GM12878 (cell line): Measurements from ENCODE around the gene CXXC5. TPM values are rescaled to one million over a fixed set of nuclear protein-coding genes. Genes with fewer than 3 reads are reported as not detected.

Experiments used
- ASH2L ChIP-seq: fragments of 300-600, 200-600 bp; sonication (generic); IDR thresholded peaks from 2 replicates; pipeline ENCODE4 v1.6.1; 2017; ENCODE audit warnings: low read depth, mild to moderate bottlenecking, borderline replicate concordance
- ATF7 ChIP-seq: fragments of 450-650 bp; IDR thresholded peaks from 2 replicates; pipeline ENCODE4 v1.6.1; 2016; ENCODE audit warnings: low read depth, mild to moderate bottlenecking
- EZH2 ChIP-seq: IDR thresholded peaks from 2 replicates; pipeline ENCODE4 v1.6.1; 2012; ENCODE audit warnings: low read depth, mild to moderate bottlenecking, control low read depth, inconsistent platforms, low read length, borderline replicate concordance; ENCODE audit not compliant: control insufficient read depth
- GABPA ChIP-seq: IDR thresholded peaks from 2 replicates; pipeline ENCODE4 v1.6.1; 2014; ENCODE audit warnings: antibody characterized with exemption, low read depth, mild to moderate bottlenecking, inconsistent platforms
- HDGF ChIP-seq: fragments of 450-650 bp; IDR thresholded peaks from 2 replicates; pipeline ENCODE4 v1.6.1; 2016; ENCODE audit warnings: antibody characterized with exemption
- IKZF2 ChIP-seq, 2 experiments: fragments of 450-650 bp; IDR thresholded peaks; 2 replicates each; pipeline ENCODE4 v1.6.1; 2017; ENCODE audit warnings: mild to moderate bottlenecking in 2 of 2, moderate library complexity in 2 of 2
- MXI1 ChIP-seq: fragments of 150-350 bp; IDR thresholded peaks from 2 replicates; pipeline ENCODE4 v1.6.1; 2011; ENCODE audit warnings: low read depth, mild to moderate bottlenecking, inconsistent platforms, low read length, improper control_type of control experiment
- MYC ChIP-seq: IDR thresholded peaks from 2 replicates; pipeline ENCODE4 v1.6.1; 2011; ENCODE audit warnings: mild to moderate bottlenecking, low read length, moderate library complexity, inconsistent platforms; ENCODE audit not compliant: insufficient read depth, insufficient replicate concordance, insufficient read length, severe bottlenecking
- NBN ChIP-seq: fragments of 450-650 bp; IDR thresholded peaks from 2 replicates; pipeline ENCODE4 v1.6.1; 2016
- NR2C2 ChIP-seq: IDR thresholded peaks from 2 replicates; pipeline ENCODE4 v1.6.1; 2011; ENCODE audit warnings: borderline replicate concordance, low read depth; ENCODE audit not compliant: control insufficient read depth, insufficient read length
- NR2F1 ChIP-seq: fragments of 450-650 bp; conservative IDR thresholded peaks from 2 replicates; pipeline ENCODE4 v1.6.1; 2017; ENCODE audit warnings: mild to moderate bottlenecking
- NRF1 ChIP-seq: conservative IDR thresholded peaks from 2 replicates; pipeline ENCODE4 v1.6.1; 2011; ENCODE audit warnings: mild to moderate bottlenecking, low read depth, low read length, improper control_type of control experiment
- PAX8 ChIP-seq: fragments of 450-650 bp; IDR thresholded peaks from 2 replicates; pipeline ENCODE4 v1.6.1; 2017; ENCODE audit warnings: mild to moderate bottlenecking, moderate library complexity
- SIN3A ChIP-seq: IDR thresholded peaks from 2 replicates; pipeline ENCODE4 v1.6.1; 2012; ENCODE audit warnings: low read depth, low read length, improper control_type of control experiment
- SIX5 ChIP-seq: IDR thresholded peaks from 2 replicates; pipeline ENCODE4 v1.6.1; 2011; ENCODE audit warnings: mild to moderate bottlenecking, low read depth, low read length, moderate library complexity; ENCODE audit not compliant: severe bottlenecking
- SUPT20H ChIP-seq: IDR thresholded peaks from 2 replicates; pipeline ENCODE4 v1.6.1; 2011; ENCODE audit warnings: low read depth, mild to moderate bottlenecking, low read length, moderate library complexity, borderline replicate concordance; ENCODE audit not compliant: control insufficient read depth
- polyA plus RNA-seq, 11 experiments: library from polyadenylated mRNA; depleted of rRNA in 4 of 11; unstranded in 6 of 11; stranded (reverse) in 5 of 11; fragments of >200 nt; fragmentation: Nextera tagmentation in 4 of 11; fragmentation: Illumina TruSeq in 1 of 11; extraction: Ambion mirVana in 4 of 11; extraction: Trizol in 1 of 11; gene quantifications; 1 replicate in 1 of 11; 2 replicates in 10 of 11; pipeline versions ENCODE4 v1.2.1 to v1.2.3, GENCODE V29; 2011 to 2016; ENCODE audit warnings: inconsistent platforms in 2 of 11, missing spikeins in 2 of 11, low read depth in 1 of 11
- total RNA-seq, 4 experiments: library from RNA; depleted of rRNA in 3 of 4; stranded (reverse); fragments of >200 nt in 3 of 4; fragmentation: Illumina TruSeq in 1 of 4; extraction: Trizol in 1 of 4; gene quantifications; 2 replicates each; pipeline versions ENCODE4 v1.2.1 to v1.2.3, GENCODE V29; 2013 to 2021
- TF ChIP-seq, protein P1 (sequence below): fragments of 450-650 bp; IDR thresholded peaks from 2 replicates; pipeline ENCODE4 v1.6.1; 2017; ENCODE audit warnings: antibody characterized with exemption, mild to moderate bottlenecking, moderate library complexity
- TF ChIP-seq, protein P2 (sequence below): IDR thresholded peaks from 2 replicates; pipeline ENCODE4 v1.6.1; 2011; ENCODE audit warnings: borderline replicate concordance, low read depth, mild to moderate bottlenecking, moderate library complexity, low read length; ENCODE audit not compliant: insufficient read depth, poor library complexity, severe bottlenecking
- TF ChIP-seq, protein P3 (sequence below): fragments of 450-650 bp; formaldehyde crosslinking; IDR thresholded peaks from 2 replicates; pipeline ENCODE4 v1.5.0; 2022; ENCODE audit warnings: mild to moderate bottlenecking, missing genetic modification characterization
- TF ChIP-seq, protein P4 (sequence below), 3 experiments: IDR thresholded peaks in 2 of 3; conservative IDR thresholded peaks in 1 of 3; 2 replicates each; pipeline ENCODE4 v1.5.1; 2011; ENCODE audit warnings: low read depth in 3 of 3, low read length in 3 of 3, mild to moderate bottlenecking in 3 of 3, control low read depth in 2 of 3, moderate library complexity in 2 of 3, inconsistent platforms in 1 of 3, mixed read lengths in 1 of 3; ENCODE audit not compliant: control insufficient read depth in 2 of 3, insufficient read depth in 1 of 3; ENCODE audit errors: extremely low read depth in 1 of 3

Gene CXXC5
- total and polyA plus RNA-seq, 10 of the 15 experiments (the other 5 are each of a cell fraction or from before 2014, with no cell fraction given), result 1.8 to 90.8 (median 40.7) TPM

DNA sequence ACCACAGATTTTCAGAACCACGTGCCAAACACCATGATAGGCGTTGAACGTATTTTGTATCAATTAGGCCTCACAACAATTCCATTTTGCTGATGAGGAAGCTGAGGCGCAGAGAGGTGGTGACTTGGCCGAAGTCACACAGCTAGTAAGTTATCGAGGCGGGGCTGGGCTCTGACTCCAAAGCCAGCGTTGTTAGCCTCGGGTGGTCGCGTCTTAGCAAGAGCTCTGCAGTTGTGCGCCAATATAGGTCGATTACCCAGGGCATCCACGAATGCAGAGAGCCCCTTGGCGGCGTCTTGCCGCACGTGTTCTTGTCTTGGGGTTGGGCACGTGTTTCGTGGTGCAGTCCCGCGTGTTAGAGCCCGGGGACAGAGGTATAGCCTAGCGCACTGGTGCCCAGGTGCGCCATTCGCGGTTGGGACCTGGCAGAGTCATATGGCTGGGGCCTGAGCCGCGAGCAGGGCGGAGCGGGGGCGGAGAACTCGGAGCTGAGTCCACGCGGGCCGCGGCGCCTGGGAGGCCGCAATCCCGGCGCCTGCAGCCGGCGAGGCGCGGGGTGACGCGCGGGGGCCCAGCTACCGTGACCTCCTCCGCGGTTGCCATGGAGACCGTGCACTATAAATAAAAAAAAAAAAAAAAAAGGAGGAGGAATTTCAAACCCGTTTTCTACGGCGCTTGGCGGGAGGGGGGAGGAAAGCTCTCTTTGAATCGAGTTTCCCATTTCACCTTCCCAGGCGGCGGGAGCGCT lies 62.3 kb downstream of the CXXC5 start (continued):
- TF ChIP-seq, protein P1, sequence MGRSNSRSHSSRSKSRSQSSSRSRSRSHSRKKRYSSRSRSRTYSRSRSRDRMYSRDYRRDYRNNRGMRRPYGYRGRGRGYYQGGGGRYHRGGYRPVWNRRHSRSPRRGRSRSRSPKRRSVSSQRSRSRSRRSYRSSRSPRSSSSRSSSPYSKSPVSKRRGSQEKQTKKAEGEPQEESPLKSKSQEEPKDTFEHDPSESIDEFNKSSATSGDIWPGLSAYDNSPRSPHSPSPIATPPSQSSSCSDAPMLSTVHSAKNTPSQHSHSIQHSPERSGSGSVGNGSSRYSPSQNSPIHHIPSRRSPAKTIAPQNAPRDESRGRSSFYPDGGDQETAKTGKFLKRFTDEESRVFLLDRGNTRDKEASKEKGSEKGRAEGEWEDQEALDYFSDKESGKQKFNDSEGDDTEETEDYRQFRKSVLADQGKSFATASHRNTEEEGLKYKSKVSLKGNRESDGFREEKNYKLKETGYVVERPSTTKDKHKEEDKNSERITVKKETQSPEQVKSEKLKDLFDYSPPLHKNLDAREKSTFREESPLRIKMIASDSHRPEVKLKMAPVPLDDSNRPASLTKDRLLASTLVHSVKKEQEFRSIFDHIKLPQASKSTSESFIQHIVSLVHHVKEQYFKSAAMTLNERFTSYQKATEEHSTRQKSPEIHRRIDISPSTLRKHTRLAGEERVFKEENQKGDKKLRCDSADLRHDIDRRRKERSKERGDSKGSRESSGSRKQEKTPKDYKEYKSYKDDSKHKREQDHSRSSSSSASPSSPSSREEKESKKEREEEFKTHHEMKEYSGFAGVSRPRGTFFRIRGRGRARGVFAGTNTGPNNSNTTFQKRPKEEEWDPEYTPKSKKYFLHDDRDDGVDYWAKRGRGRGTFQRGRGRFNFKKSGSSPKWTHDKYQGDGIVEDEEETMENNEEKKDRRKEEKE, result no peak
- TF ChIP-seq NRF1 (no peak), MXI1 (no peak), NR2C2 (no peak), PAX8 (no peak), SIX5 (no peak), NBN (no peak; the same call in 1 of the 2 replicates), ASH2L (no peak), IKZF2 (IDR thresholded peaks at IDR 0.05) (no peak), GABPA (no peak), HDGF (no peak), ATF7 (no peak), MYC (no peak), EZH2 (no peak), SIN3A (no peak), SUPT20H (no peak), NR2F1 (peak; percentile 55; the same call in 1 of the 2 replicates)
- TF ChIP-seq, protein P2, sequence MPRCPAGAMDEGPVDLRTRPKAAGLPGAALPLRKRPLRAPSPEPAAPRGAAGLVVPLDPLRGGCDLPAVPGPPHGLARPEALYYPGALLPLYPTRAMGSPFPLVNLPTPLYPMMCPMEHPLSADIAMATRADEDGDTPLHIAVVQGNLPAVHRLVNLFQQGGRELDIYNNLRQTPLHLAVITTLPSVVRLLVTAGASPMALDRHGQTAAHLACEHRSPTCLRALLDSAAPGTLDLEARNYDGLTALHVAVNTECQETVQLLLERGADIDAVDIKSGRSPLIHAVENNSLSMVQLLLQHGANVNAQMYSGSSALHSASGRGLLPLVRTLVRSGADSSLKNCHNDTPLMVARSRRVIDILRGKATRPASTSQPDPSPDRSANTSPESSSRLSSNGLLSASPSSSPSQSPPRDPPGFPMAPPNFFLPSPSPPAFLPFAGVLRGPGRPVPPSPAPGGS, result no peak
- TF ChIP-seq, protein P3, sequence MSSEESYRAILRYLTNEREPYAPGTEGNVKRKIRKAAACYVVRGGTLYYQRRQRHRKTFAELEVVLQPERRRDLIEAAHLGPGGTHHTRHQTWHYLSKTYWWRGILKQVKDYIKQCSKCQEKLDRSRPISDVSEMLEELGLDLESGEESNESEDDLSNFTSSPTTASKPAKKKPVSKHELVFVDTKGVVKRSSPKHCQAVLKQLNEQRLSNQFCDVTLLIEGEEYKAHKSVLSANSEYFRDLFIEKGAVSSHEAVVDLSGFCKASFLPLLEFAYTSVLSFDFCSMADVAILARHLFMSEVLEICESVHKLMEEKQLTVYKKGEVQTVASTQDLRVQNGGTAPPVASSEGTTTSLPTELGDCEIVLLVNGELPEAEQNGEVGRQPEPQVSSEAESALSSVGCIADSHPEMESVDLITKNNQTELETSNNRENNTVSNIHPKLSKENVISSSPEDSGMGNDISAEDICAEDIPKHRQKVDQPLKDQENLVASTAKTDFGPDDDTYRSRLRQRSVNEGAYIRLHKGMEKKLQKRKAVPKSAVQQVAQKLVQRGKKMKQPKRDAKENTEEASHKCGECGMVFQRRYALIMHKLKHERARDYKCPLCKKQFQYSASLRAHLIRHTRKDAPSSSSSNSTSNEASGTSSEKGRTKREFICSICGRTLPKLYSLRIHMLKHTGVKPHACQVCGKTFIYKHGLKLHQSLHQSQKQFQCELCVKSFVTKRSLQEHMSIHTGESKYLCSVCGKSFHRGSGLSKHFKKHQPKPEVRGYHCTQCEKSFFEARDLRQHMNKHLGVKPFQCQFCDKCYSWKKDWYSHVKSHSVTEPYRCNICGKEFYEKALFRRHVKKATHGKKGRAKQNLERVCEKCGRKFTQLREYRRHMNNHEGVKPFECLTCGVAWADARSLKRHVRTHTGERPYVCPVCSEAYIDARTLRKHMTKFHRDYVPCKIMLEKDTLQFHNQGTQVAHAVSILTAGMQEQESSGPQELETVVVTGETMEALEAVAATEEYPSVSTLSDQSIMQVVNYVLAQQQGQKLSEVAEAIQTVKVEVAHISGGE (CRISPR knock-in tag), result no peak
- TF ChIP-seq, protein P4, sequence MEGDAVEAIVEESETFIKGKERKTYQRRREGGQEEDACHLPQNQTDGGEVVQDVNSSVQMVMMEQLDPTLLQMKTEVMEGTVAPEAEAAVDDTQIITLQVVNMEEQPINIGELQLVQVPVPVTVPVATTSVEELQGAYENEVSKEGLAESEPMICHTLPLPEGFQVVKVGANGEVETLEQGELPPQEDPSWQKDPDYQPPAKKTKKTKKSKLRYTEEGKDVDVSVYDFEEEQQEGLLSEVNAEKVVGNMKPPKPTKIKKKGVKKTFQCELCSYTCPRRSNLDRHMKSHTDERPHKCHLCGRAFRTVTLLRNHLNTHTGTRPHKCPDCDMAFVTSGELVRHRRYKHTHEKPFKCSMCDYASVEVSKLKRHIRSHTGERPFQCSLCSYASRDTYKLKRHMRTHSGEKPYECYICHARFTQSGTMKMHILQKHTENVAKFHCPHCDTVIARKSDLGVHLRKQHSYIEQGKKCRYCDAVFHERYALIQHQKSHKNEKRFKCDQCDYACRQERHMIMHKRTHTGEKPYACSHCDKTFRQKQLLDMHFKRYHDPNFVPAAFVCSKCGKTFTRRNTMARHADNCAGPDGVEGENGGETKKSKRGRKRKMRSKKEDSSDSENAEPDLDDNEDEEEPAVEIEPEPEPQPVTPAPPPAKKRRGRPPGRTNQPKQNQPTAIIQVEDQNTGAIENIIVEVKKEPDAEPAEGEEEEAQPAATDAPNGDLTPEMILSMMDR (IDR thresholded peaks at IDR 0.05 in 2 of 3, conservative IDR thresholded peaks at IDR 0.05 in 1 of 3; ENCODE audit: control insufficient read depth in 2 of 3, extremely low read depth in 1 of 3, insufficient read depth in 1 of 3, low read depth in 3 of 3, low read length in 3 of 3), result no peak
